ENCODE measurements around the gene DAPK3.

DAPK3 gene

DNA sequence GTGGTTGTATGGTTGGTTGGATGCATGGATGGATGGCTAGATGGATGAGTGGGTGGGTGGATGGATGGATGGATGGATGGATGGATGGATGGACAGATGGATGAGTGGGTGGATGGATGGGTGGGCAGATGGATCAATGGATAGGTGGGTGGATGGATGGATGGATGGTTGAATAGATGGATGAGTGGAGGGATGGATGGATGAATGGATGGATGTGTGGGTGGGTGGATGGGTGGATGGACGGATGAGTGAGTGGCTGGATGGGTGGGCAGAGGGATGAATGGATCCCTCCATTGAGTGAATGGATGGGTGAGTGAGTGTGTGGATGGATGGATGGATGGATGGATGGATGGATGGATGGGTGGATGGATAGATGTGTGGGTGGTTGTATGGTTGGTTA lies 47.0 kb downstream of the DAPK3 start:
- Histone ChIP-seq H3K4me1 (ENCODE audit: control insufficient read depth, low read length) (no peaks in the 10 kb centered on the region), H3K79me2 (ENCODE audit: control insufficient read depth, low read length) (no peaks in the 10 kb centered on the region), H3K9me3 (ENCODE audit: control insufficient read depth, insufficient read depth, low read length) (no peaks in the 10 kb centered on the region), H3K36me3 (ENCODE audit: control insufficient read depth, low read length) (no peaks in the 10 kb centered on the region), H3K27ac (ENCODE audit: low read depth, low read length) (no peak overlapping the region), H3K4me2 (ENCODE audit: low read length) (no peak overlapping the region), H3K9me2 (replicated peaks; ENCODE audit: control insufficient read depth, low read length) (no peaks in the 10 kb centered on the region), H3K27me3 (ENCODE audit: control insufficient read depth, low read length) (no peaks in the 10 kb centered on the region), H3F3A (ENCODE audit: control insufficient read depth, insufficient read depth) (no peaks in the 10 kb centered on the region), H3K4me3 (ENCODE audit: low read length) (no peak overlapping the region), H4K20me1 (ENCODE audit: control insufficient read depth, insufficient read depth, low read depth, low read length) (no peaks in the 10 kb centered on the region)
- TF ChIP-seq EZH2phosphoT487 (IDR thresholded peaks at IDR 0.05; ENCODE audit: borderline replicate concordance, low read length): no peak
- TF ChIP-seq, protein P1, sequence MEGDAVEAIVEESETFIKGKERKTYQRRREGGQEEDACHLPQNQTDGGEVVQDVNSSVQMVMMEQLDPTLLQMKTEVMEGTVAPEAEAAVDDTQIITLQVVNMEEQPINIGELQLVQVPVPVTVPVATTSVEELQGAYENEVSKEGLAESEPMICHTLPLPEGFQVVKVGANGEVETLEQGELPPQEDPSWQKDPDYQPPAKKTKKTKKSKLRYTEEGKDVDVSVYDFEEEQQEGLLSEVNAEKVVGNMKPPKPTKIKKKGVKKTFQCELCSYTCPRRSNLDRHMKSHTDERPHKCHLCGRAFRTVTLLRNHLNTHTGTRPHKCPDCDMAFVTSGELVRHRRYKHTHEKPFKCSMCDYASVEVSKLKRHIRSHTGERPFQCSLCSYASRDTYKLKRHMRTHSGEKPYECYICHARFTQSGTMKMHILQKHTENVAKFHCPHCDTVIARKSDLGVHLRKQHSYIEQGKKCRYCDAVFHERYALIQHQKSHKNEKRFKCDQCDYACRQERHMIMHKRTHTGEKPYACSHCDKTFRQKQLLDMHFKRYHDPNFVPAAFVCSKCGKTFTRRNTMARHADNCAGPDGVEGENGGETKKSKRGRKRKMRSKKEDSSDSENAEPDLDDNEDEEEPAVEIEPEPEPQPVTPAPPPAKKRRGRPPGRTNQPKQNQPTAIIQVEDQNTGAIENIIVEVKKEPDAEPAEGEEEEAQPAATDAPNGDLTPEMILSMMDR (IDR thresholded peaks at IDR 0.05; ENCODE audit: low read depth, low read length, poor library complexity, severe bottlenecking): no peak

- TF ChIP-seq, protein P1 (IDR thresholded peaks at IDR 0.05; ENCODE audit: low read depth, low read length, poor library complexity, severe bottlenecking): no peak
- TF ChIP-seq EZH2phosphoT487 (IDR thresholded peaks at IDR 0.05; ENCODE audit: borderline replicate concordance, low read length): no peak
- Histone ChIP-seq H3F3A (ENCODE audit: control insufficient read depth, insufficient read depth) (no peaks in the 10 kb centered on the region), H3K27me3 (ENCODE audit: control insufficient read depth, low read length) (no peaks in the 10 kb centered on the region), H4K20me1 (ENCODE audit: control insufficient read depth, insufficient read depth, low read depth, low read length) (no peaks in the 10 kb centered on the region), H3K9me2 (replicated peaks; ENCODE audit: control insufficient read depth, low read length) (no peaks in the 10 kb centered on the region), H3K79me2 (ENCODE audit: control insufficient read depth, low read length) (no peaks in the 10 kb centered on the region), H3K9me3 (ENCODE audit: control insufficient read depth, insufficient read depth, low read length) (no peaks in the 10 kb centered on the region), H3K27ac (ENCODE audit: low read depth, low read length) (no peak overlapping the region), H3K36me3 (ENCODE audit: control insufficient read depth, low read length) (no peaks in the 10 kb centered on the region), H3K4me2 (ENCODE audit: low read length) (no peak overlapping the region), H3K4me3 (ENCODE audit: low read length) (no peak overlapping the region), H3K4me1 (ENCODE audit: control insufficient read depth, low read length) (no peaks in the 10 kb centered on the region)
Observed at GRCh38 chr19:3923096-3923758, 47.7 kb downstream of the DAPK3 start.

GRCh38 chr19:3919793-3920192 lies 51.1 kb downstream of the DAPK3 start:
- Histone ChIP-seq H3K9me3 (ENCODE audit: control insufficient read depth, insufficient read depth, low read length) (no peaks in the 10 kb centered on the region), H3K4me2 (ENCODE audit: low read length) (no peak overlapping the region)

More at GRCh38 chr19:3919793-3920192, 51.1 kb downstream of the DAPK3 start:
- no peaks in the 10 kb centered on the region for H3K4me1 ChIP-seq (ENCODE audit: control insufficient read depth, low read length)
- H3F3A ChIP-seq (ENCODE audit: control insufficient read depth, insufficient read depth): no peaks in the 10 kb centered on the region
- H4K20me1 ChIP-seq (ENCODE audit: control insufficient read depth, insufficient read depth, low read depth, low read length): no peaks in the 10 kb centered on the region
- no peak overlapping the region for H3K27ac ChIP-seq (ENCODE audit: low read depth, low read length)
- H3K9me2 ChIP-seq (replicated peaks; ENCODE audit: control insufficient read depth, low read length): no peaks in the 10 kb centered on the region
- no peak for TF ChIP-seq EZH2phosphoT487 (IDR thresholded peaks at IDR 0.05; ENCODE audit: borderline replicate concordance, low read length)
- TF ChIP-seq, protein P1 (IDR thresholded peaks at IDR 0.05; ENCODE audit: low read depth, low read length, poor library complexity, severe bottlenecking): no peak
- peaks cover 5% of the 10 kb centered on the region for H3K27me3 ChIP-seq (ENCODE audit: control insufficient read depth, low read length)
- H3K79me2 ChIP-seq (ENCODE audit: control insufficient read depth, low read length): no peaks in the 10 kb centered on the region
- H3K36me3 ChIP-seq (ENCODE audit: control insufficient read depth, low read length): no peaks in the 10 kb centered on the region
- no peak overlapping the region for H3K4me3 ChIP-seq (ENCODE audit: low read length)

Data from DOHH2 (cell line).